Smooth muscle cell (in vitro differentiated cells): ENCODE results near the gene HTR5A. TPM values are rescaled to one million over a fixed set of nuclear protein-coding genes. Genes with fewer than 3 reads are reported as not detected.
"Not testable (repeated sequence)": the region's sequence is repeated elsewhere in the genome, so short reads cannot be mapped to it uniquely, and the experiment has no call there.

ENCODE experiments used
- DNase-seq: peaks from one replicate; lab custom pipeline; 2025; ENCODE audit not compliant: unreplicated experiment; lab: John Stamatoyannopoulos, UW
- H2AFZ ChIP-seq: fragments of 200-600 bp; sonication (generic); 2 replicates; pipeline ENCODE4 v1.6.0; 2016; ENCODE audit warnings: antibody characterized with exemption, low read depth, mild to moderate bottlenecking
- H3F3A ChIP-seq: fragments of 200-600 bp; sonication (generic); 2 replicates; pipeline ENCODE4 v1.6.0; 2017; ENCODE audit warnings: antibody characterized with exemption, low read depth
- H3K27ac ChIP-seq: fragments of 200-600 bp; sonication (generic); 2 replicates; pipeline ENCODE4 v1.5.1; 2016; ENCODE audit warnings: low read depth, mild to moderate bottlenecking
- H3K27me3 ChIP-seq: fragments of 200-600 bp; sonication (generic); 2 replicates; pipeline ENCODE4 v1.6.1; 2016; ENCODE audit warnings: low read depth, mild to moderate bottlenecking
- H3K36me3 ChIP-seq: fragments of 200-600 bp; sonication (generic); 2 replicates; pipeline ENCODE4 v1.5.1; 2016; ENCODE audit warnings: low read depth
- H3K4me1 ChIP-seq: fragments of 200-600 bp; sonication (generic); 2 replicates; pipeline ENCODE4 v1.5.1; 2016; ENCODE audit warnings: low read depth
- H3K4me2 ChIP-seq: fragments of 200-600 bp; sonication (generic); 2 replicates; pipeline ENCODE4 v1.6.0; 2016; ENCODE audit warnings: mild to moderate bottlenecking
- H3K4me3 ChIP-seq: fragments of 200-600 bp; sonication (generic); 2 replicates; pipeline ENCODE4 v1.5.1; 2016; ENCODE audit warnings: mild to moderate bottlenecking
- H3K79me2 ChIP-seq: fragments of 200-600 bp; sonication (generic); 2 replicates; pipeline ENCODE4 v1.6.0; 2016; ENCODE audit warnings: low read depth, mild to moderate bottlenecking
- H3K9ac ChIP-seq: fragments of 200-600 bp; sonication (generic); 2 replicates; pipeline ENCODE4 v1.6.0; 2016; ENCODE audit warnings: low read depth
- H3K9me3 ChIP-seq: fragments of 200-600 bp; sonication (generic); replicated peaks from 2 replicates; pipeline ENCODE4 v1.5.1; 2016; ENCODE audit warnings: low read depth
- H4K20me1 ChIP-seq: fragments of 200-600 bp; sonication (generic); 2 replicates; pipeline ENCODE4 v1.6.0; 2016; ENCODE audit warnings: low read depth
- WGBS: methylation state at CpG from one replicate; pipeline ENCODE4 v1.1.7; 2016; ENCODE audit warnings: low lambda C conversion rate; 5-methylcytosine and 5-hydroxymethylcytosine counted together
- polyA plus RNA-seq: library from polyadenylated mRNA; unstranded; fragments of >200 nt; fragmentation: Nextera tagmentation; extraction: Ambion mirVana; gene quantifications from 2 replicates; pipeline ENCODE4 v1.2.1, GENCODE V29; 2016
- total RNA-seq: library from RNA; depleted of rRNA; stranded (reverse); fragments of >200 nt; gene quantifications from 2 replicates; pipeline ENCODE4 v1.2.3, GENCODE V29; 2014
- TF ChIP-seq, protein P1 (sequence below): fragments of 200-600 bp; sonication (generic); IDR thresholded peaks from 2 replicates; pipeline ENCODE4 v1.5.1; 2017; ENCODE audit warnings: borderline replicate concordance, mild to moderate bottlenecking, antibody characterized with exemption; ENCODE audit not compliant: insufficient read depth, poor library complexity, severe bottlenecking

The HTR5A gene
- total and polyA plus RNA-seq, 2 experiments from 2014 or later = not detected

DNA sequence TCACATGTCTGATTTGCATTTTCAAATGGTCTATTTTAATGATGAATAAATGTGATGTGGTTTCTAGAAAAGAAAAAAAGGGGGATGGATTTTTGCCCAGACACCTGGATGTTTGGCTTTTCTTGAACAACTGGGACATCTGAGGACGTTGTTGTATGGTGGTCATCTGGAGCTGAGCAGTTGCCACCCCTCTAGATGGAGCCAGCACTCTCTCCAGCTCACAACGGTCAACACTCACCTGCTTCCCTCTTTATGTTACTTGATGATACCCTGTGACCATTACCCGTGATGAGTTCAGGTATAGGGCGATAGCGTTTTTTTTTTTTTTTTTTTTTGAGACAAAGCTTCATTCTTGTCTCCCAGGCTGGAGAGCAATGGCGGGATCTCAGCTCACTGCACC lies 37.1 kb upstream of the HTR5A start:
- no peak for DNase-seq
- Histone ChIP-seq H3K4me3 (no peak overlapping the region), H4K20me1 (no peaks in the 10 kb centered on the region), H3K9ac (no peak overlapping the region), H3K79me2 (no peaks in the 10 kb centered on the region), H3K36me3 (no peaks in the 10 kb centered on the region), H3K4me2 (no peak overlapping the region), H3K9me3 (no peaks in the 10 kb centered on the region), H3K27ac (no peak overlapping the region), H2AFZ (no peak overlapping the region), H3F3A (no peaks in the 10 kb centered on the region), H3K27me3 (no peaks in the 10 kb centered on the region), H3K4me1 (no peaks in the 10 kb centered on the region)
- TF ChIP-seq, protein P1, sequence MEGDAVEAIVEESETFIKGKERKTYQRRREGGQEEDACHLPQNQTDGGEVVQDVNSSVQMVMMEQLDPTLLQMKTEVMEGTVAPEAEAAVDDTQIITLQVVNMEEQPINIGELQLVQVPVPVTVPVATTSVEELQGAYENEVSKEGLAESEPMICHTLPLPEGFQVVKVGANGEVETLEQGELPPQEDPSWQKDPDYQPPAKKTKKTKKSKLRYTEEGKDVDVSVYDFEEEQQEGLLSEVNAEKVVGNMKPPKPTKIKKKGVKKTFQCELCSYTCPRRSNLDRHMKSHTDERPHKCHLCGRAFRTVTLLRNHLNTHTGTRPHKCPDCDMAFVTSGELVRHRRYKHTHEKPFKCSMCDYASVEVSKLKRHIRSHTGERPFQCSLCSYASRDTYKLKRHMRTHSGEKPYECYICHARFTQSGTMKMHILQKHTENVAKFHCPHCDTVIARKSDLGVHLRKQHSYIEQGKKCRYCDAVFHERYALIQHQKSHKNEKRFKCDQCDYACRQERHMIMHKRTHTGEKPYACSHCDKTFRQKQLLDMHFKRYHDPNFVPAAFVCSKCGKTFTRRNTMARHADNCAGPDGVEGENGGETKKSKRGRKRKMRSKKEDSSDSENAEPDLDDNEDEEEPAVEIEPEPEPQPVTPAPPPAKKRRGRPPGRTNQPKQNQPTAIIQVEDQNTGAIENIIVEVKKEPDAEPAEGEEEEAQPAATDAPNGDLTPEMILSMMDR = no peak
- WGBS = 82% methylated on average over 6 of the region's 6 CpGs

DNA sequence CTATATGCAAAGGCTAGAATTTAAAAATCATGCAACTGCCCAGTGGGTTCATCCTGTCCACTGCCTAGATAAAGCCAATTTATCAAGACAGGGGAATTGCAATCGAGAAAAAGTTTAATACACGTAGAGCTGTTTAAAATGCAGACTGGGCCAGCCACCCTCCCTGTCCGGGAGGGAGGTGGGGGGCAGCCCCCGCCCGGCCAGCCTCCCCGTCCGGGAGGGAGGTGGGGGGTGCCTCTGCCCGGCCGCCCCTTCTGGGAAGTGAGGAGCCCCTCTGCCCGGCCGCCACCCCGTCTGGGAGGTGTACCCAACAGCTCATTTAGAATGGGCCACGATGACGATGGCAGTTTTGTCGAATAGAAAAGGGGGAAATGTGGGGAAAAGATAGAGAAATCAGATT lies 35.6 kb upstream of the HTR5A start:
- not testable (repeated sequence) for H4K20me1 ChIP-seq, H3F3A ChIP-seq, H3K27me3 ChIP-seq, H2AFZ ChIP-seq, H3K4me1 ChIP-seq, H3K36me3 ChIP-seq, H3K9ac ChIP-seq, H3K9me3 ChIP-seq, H3K79me2 ChIP-seq, H3K4me2 ChIP-seq, DNase-seq, H3K27ac ChIP-seq, H3K4me3 ChIP-seq
- 94% methylated on average over 10 of the region's 15 CpGs for WGBS

DNA sequence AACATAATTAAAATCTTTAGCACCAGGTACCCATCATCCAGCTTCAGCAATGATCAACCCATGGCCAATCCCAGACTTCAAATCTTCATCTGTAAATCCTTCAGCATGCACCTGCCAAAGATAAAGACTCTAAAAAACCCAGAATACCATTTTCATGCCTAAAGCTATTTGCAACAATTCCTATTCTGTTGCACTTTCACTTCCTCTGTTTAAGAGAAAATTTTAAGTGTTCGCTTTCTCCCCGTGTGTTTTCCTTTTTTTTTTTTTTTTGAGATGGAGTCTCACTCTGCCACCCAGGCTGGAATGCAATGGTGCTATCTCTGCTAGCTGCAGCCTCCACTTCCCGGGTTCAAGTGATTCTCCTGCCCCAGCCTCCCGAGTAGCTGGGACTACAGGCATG lies 31.8 kb upstream of the HTR5A start:
- H2AFZ ChIP-seq = no peak overlapping the region
- TF ChIP-seq, protein P1 = no peak
- no peaks in the 10 kb centered on the region for H3K9me3 ChIP-seq
- H3K36me3 ChIP-seq = no peaks in the 10 kb centered on the region
- H3K79me2 ChIP-seq = no peaks in the 10 kb centered on the region
- no peaks in the 10 kb centered on the region for H3K27me3 ChIP-seq
- no peak overlapping the region for H3K4me3 ChIP-seq
- H3K4me1 ChIP-seq = no peaks in the 10 kb centered on the region
- DNase-seq = no peak
- no peak overlapping the region for H3K4me2 ChIP-seq
- H3K27ac ChIP-seq = no peak overlapping the region
- no peak overlapping the region for H3K9ac ChIP-seq
- H3F3A ChIP-seq = no peaks in the 10 kb centered on the region
- WGBS = 93% methylated on average over 4 of the region's 4 CpGs
- H4K20me1 ChIP-seq = no peaks in the 10 kb centered on the region

DNA sequence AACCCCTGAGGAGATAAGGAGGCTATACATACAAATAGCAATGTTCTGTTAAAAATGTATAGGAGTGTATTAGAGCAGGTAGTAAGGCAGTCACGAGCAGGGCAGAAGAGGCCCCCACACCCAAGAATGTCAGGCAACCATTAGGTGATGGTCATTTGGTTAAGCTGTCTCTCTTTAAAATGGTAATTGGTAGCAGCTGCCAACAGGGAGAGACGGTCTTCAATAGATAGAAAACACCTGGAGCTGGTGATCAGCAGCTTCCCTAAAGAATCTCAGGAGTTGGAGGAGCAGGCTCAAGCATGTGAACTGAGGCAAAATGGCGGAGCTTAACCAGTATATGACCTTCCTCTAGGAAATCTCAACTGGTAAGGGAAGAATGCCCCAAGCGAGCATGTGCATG lies 26.4 kb upstream of the HTR5A start:
- no peak overlapping the region for H2AFZ ChIP-seq
- H4K20me1 ChIP-seq = no peaks in the 10 kb centered on the region
- no peak overlapping the region for H3K4me3 ChIP-seq
- no peaks in the 10 kb centered on the region for H3K9me3 ChIP-seq
- no peaks in the 10 kb centered on the region for H3K79me2 ChIP-seq
- no peaks in the 10 kb centered on the region for H3K4me1 ChIP-seq
- TF ChIP-seq, protein P1 = no peak
- no peak overlapping the region for H3K27ac ChIP-seq
- no peak overlapping the region for H3K9ac ChIP-seq
- H3F3A ChIP-seq = no peaks in the 10 kb centered on the region
- no peaks in the 10 kb centered on the region for H3K36me3 ChIP-seq
- WGBS = 77% methylated on average over 4 of the region's 4 CpGs
- H3K27me3 ChIP-seq = no peaks in the 10 kb centered on the region
- DNase-seq = no peak
- no peak overlapping the region for H3K4me2 ChIP-seq
